HG03196 (cell line): ENCODE data around the gene ZNF821.
"Not testable (repeated sequence)": the region's sequence is repeated elsewhere in the genome, so short reads cannot be mapped to it uniquely, and the experiment has no call there.

Source experiments
- ATAC-seq: cut with Tn5 transposase; IDR thresholded peaks from one replicate; pipeline ENCODE4 v1.9.1; 2021; ENCODE audit not compliant: unreplicated experiment

Gene ZNF821

DNA sequence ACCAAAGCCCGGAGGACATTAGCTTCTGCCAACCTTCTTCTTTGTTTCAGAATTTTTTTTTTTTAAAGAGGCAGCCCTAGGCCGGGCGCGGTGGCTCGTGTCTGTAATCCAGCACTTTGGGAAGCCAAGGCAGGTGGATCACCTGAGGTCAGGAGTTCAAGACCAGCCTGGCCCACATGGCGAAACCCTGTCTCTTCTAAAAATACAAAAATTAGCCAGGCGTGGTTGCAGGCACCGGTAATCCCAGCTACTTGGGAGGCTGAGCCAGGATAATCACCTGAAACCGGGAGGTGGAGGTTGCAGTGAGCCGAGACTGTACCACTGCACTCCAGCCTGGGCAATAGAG lies 66.9 kb downstream of the ZNF821 start:
- ATAC-seq: not testable (repeated sequence)

DNA sequence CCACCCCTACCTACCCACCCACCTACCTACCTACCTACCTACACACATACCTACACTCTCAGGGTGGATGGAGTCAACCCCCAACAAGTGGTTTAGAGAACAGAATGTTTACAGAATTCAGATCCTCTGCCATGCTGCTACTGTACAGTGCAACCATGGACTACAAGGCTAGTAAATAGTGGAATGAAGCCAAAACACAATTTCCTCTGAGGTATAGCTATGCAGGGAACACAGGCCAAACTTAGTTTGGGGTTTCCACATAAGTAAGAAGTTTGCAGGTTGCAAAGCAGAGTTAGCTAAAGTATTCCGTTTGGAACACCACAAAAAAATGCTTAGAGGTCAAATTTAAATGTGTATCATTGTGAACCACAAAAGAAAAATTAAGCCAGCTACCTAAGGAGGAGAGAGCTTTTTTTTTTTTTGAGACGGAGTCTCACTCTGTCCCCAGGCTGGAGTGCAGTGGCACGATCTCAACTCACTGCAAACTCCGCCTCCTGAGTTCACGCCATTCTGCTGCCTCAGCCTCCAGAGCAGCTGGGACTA lies 72.7 kb downstream of the ZNF821 start:
- no peak for ATAC-seq

DNA sequence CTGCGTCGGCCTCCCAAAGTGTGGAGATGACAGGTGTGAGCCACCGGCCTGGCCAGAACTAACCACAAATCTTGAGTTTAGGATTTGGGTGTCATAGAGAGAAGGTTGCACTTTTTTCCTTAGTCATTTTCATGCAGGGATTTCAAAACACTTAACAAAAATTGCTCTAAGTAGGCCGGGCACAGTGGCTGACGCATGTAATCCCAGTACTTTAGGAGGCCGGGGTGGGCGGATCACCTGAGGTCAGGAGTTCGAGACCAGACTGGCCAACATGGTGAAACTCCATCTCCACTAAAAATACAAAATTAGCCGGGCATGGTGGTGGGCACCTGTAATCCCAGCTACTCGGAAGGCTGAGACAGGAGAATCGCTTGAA lies 73.8 kb downstream of the ZNF821 start:
- ATAC-seq: not testable (repeated sequence)
